GM13977 (cell line): ENCODE measurements around the gene ATF7.
"Not testable (repeated sequence)": the region's sequence is repeated elsewhere in the genome, so short reads cannot be mapped to it uniquely, and the experiment has no call there.

Experiments used
- DNase-seq: peaks from one replicate; pipeline ENCODE4 v3.0.0; 2012; ENCODE audit warnings: low spot score
- CTCF ChIP-seq: IDR thresholded peaks from 2 replicates; pipeline ENCODE4 v1.5.1; 2012; ENCODE audit warnings: mild to moderate bottlenecking, control low read depth; ENCODE audit not compliant: insufficient read depth; ENCODE audit errors: extremely low read depth, missing control alignments
- in situ Hi-C: fragments of 300-500 bp; cut with MboI; formaldehyde crosslinking; loops from one replicate; pipeline ENCODE4 v1.12.0; 2022; ENCODE audit warnings: low sequenced_read_pairs, low pct_unique_long_range_greater_than_20kb, mixed read lengths, inconsistent platforms; ENCODE audit not compliant: unreplicated experiment

ATF7 gene

GRCh38 chr12:53481939-53482586 is 144.1 kb downstream of the ATF7 start:
- no peak for DNase-seq
- TF ChIP-seq CTCF: no peak

GRCh38 chr12:53481458-53481857 is 144.7 kb downstream of the ATF7 start:
- in situ Hi-C loops, DNase-seq: not testable (repeated sequence)

More at GRCh38 chr12:53481939-53482586, 144.1 kb downstream of the ATF7 start:
- in situ Hi-C loops: no loop called here

- DNase-seq: no peak
- no peak for TF ChIP-seq CTCF
- in situ Hi-C loops: no loop called here
These were observed 145.4 kb downstream of the ATF7 start for GRCh38 chr12:53480491-53481442.

GRCh38 chr12:53479331-53479730 is 146.9 kb downstream of the ATF7 start:
- in situ Hi-C loops: no loop called here
- no peak for DNase-seq
- TF ChIP-seq CTCF: no peak

- in situ Hi-C loops: no loop called here
- TF ChIP-seq CTCF: no peak
- no peak for DNase-seq
These were observed 147.3 kb downstream of the ATF7 start for GRCh38 chr12:53478865-53479264.

GRCh38 chr12:53476769-53477209 is 149.4 kb downstream of the ATF7 start:
- no peak for DNase-seq
- peak; percentile 22 for TF ChIP-seq CTCF
- in situ Hi-C loops: no loop called here

- no peak for TF ChIP-seq CTCF
- in situ Hi-C loops: no loop called here
- DNase-seq: no peak
These were observed 151.4 kb downstream of the ATF7 start for GRCh38 chr12:53474819-53475218.
